Gastroesophageal sphincter (tissue), 4 donors: Measurements from ENCODE around the gene ELF2. TPM values are rescaled to one million over a fixed set of nuclear protein-coding genes. Genes with fewer than 3 reads are reported as not detected.
"Not testable (repeated sequence)": the region's sequence is repeated elsewhere in the genome, so short reads cannot be mapped to it uniquely, and the experiment has no call there.

Experiments
- ATAC-seq: fragments of 150-250 bp; one replicate; pipeline ENCODE4 v1.9.1; 2016; ENCODE audit warnings: mild to moderate bottlenecking, moderate library complexity
- H3K27ac ChIP-seq, 4 donors: fragments of 200-600 bp; sonication (generic) in 3 of 4; 1 replicate in 3 of 4; 2 replicates in 1 of 4; pipeline ENCODE4 v1.5.1; 2016 to 2019
- H3K27me3 ChIP-seq: fragments of 200-600 bp; sonication (generic); one replicate; pipeline ENCODE4 v1.5.1; 2019
- H3K36me3 ChIP-seq, 2 donors: fragments of 200-600 bp; sonication (generic); one replicate each; pipeline ENCODE4 v1.5.1; 2019; ENCODE audit warnings: control low read depth in 1 of 2
- H3K4me1 ChIP-seq, 3 donors: fragments of 200-600 bp; sonication (generic); 1 replicate in 2 of 3; 2 replicates in 1 of 3; pipeline ENCODE4 v1.5.1; 2016 to 2019; ENCODE audit warnings: control low read depth in 2 of 3
- H3K4me3 ChIP-seq, 2 donors: fragments of 200-600 bp; sonication (generic); one replicate each; pipeline ENCODE4 v1.5.1; 2019; ENCODE audit warnings: mild to moderate bottlenecking in 1 of 2, moderate library complexity in 1 of 2
- H3K9me3 ChIP-seq, 3 donors: fragments of 200-600 bp; sonication (generic); one replicate each; pipeline ENCODE4 v1.5.1; 2017 to 2019; ENCODE audit warnings: control low read depth in 2 of 3
- EP300 ChIP-seq: sonication (generic); formaldehyde crosslinking; IDR thresholded peaks from one replicate; pipeline ENCODE4 v1.6.1; 2017; ENCODE audit warnings: antibody characterized with exemption, mild to moderate bottlenecking
- POLR2A ChIP-seq, 2 donors: fragments of 450-650 bp; IDR thresholded peaks; one replicate each; pipeline ENCODE4 v1.6.1; 2017; ENCODE audit warnings: antibody characterized with exemption in 2 of 2, mild to moderate bottlenecking in 2 of 2, moderate library complexity in 1 of 2
- POLR2AphosphoS5 ChIP-seq: sonication (generic); formaldehyde crosslinking; IDR thresholded peaks from one replicate; pipeline ENCODE4 v1.6.1; 2017; ENCODE audit warnings: antibody characterized with exemption
- WGBS, 2 donors: methylation state at CpG; one replicate each; pipeline ENCODE4 v1.1.5; 2018; ENCODE audit warnings: low coverage in 1 of 2; 5-methylcytosine and 5-hydroxymethylcytosine counted together
- total RNA-seq, 4 donors: library from RNA; depleted of rRNA; stranded (reverse); fragments of >200 nt; gene quantifications; one replicate each; pipeline ENCODE4 v1.1.0, GENCODE V29; 2016
- TF ChIP-seq, protein P1 (sequence below), 4 experiments: fragments of 200-600 bp in 2 of 4; fragments of 450-650 bp in 2 of 4; sonication (generic) in 1 of 4; IDR thresholded peaks; one replicate each; pipeline ENCODE4 v1.5.1; 2017 to 2019; ENCODE audit warnings: antibody characterized with exemption in 4 of 4, mild to moderate bottlenecking in 2 of 4, moderate library complexity in 2 of 4

Gene ELF2
- total RNA-seq, 4 donors from 2014 or later = 51.2 to 73.0 (median 60.0) TPM

GRCh38 chr4:139167774-139168444 is 9.1 kb downstream of the ELF2 start:
- H3K36me3 ChIP-seq = no peaks in the 10 kb centered on the region
- TF ChIP-seq POLR2AphosphoS5 = no peak
- no peak for TF ChIP-seq EP300
- TF ChIP-seq POLR2A (IDR thresholded peaks at IDR 0.05) = no peak
- TF ChIP-seq, protein P1, sequence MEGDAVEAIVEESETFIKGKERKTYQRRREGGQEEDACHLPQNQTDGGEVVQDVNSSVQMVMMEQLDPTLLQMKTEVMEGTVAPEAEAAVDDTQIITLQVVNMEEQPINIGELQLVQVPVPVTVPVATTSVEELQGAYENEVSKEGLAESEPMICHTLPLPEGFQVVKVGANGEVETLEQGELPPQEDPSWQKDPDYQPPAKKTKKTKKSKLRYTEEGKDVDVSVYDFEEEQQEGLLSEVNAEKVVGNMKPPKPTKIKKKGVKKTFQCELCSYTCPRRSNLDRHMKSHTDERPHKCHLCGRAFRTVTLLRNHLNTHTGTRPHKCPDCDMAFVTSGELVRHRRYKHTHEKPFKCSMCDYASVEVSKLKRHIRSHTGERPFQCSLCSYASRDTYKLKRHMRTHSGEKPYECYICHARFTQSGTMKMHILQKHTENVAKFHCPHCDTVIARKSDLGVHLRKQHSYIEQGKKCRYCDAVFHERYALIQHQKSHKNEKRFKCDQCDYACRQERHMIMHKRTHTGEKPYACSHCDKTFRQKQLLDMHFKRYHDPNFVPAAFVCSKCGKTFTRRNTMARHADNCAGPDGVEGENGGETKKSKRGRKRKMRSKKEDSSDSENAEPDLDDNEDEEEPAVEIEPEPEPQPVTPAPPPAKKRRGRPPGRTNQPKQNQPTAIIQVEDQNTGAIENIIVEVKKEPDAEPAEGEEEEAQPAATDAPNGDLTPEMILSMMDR (IDR thresholded peaks at IDR 0.05) = peak; percentile 18 to 61 (median 48)
- ATAC-seq = peak; percentile 66
- H3K4me1 ChIP-seq = peaks cover 0 to 84% (median 34%) of the 10 kb centered on the region in 3 donors
- no peaks in the 10 kb centered on the region for H3K9me3 ChIP-seq
- no peaks in the 10 kb centered on the region for H3K27me3 ChIP-seq
- peak overlapping the region in 2 of 4 donors; percentile 7 for H3K27ac ChIP-seq
- 61% methylated on average over 5 of the region's 5 CpGs for WGBS, 2 donors
- no peak overlapping the region for H3K4me3 ChIP-seq

GRCh38 chr4:139164731-139165130 is 12.3 kb downstream of the ELF2 start:
- Histone ChIP-seq H3K4me3 (no peak overlapping the region), H3K27ac (no peak overlapping the region), H3K36me3 (peaks cover 0 to 3% of the 10 kb centered on the region in 2 donors), H3K4me1 (peaks cover 0 to 76% (median 22%) of the 10 kb centered on the region in 3 donors), H3K27me3 (no peaks in the 10 kb centered on the region), H3K9me3 (no peaks in the 10 kb centered on the region)
- WGBS, 2 donors = 87% methylated on average over 1 of the region's 1 CpG; no CpG with 5 or more reads in 1 of the 2 donors
- TF ChIP-seq, protein P1 (IDR thresholded peaks at IDR 0.05) = no peak
- TF ChIP-seq POLR2A (IDR thresholded peaks at IDR 0.05) = no peak
- no peak for TF ChIP-seq POLR2AphosphoS5
- no peak for TF ChIP-seq EP300
- ATAC-seq = no peak

- Histone ChIP-seq H3K4me3 (no peak overlapping the region), H3K27me3 (no peaks in the 10 kb centered on the region), H3K36me3 (peaks cover 0 to 6% of the 10 kb centered on the region in 2 donors), H3K4me1 (peaks cover 0 to 83% (median 22%) of the 10 kb centered on the region in 3 donors), H3K9me3 (no peaks in the 10 kb centered on the region), H3K27ac (no peak overlapping the region)
- TF ChIP-seq, protein P1 (IDR thresholded peaks at IDR 0.05) = no peak
- TF ChIP-seq POLR2AphosphoS5 (no peak), EP300 (no peak), POLR2A (IDR thresholded peaks at IDR 0.05) (no peak)
- 88 to 94% methylated on average over 2 of the region's 2 CpGs for WGBS, 2 donors
- no peak for ATAC-seq
Observed at GRCh38 chr4:139163806-139164206, 13.2 kb downstream of the ELF2 start.

- not testable (repeated sequence) for H3K27ac ChIP-seq, ATAC-seq, H3K36me3 ChIP-seq, H3K4me3 ChIP-seq, H3K9me3 ChIP-seq, H3K27me3 ChIP-seq
- 72 to 77% methylated on average over 4 to 9 of the region's 9 CpGs for WGBS, 2 donors
- H3K4me1 ChIP-seq = peaks cover 0 to 59% (median 7%) of the 10 kb centered on the region in 3 donors
Observed at GRCh38 chr4:139157977-139158376, 19.0 kb downstream of the ELF2 start.

DNA sequence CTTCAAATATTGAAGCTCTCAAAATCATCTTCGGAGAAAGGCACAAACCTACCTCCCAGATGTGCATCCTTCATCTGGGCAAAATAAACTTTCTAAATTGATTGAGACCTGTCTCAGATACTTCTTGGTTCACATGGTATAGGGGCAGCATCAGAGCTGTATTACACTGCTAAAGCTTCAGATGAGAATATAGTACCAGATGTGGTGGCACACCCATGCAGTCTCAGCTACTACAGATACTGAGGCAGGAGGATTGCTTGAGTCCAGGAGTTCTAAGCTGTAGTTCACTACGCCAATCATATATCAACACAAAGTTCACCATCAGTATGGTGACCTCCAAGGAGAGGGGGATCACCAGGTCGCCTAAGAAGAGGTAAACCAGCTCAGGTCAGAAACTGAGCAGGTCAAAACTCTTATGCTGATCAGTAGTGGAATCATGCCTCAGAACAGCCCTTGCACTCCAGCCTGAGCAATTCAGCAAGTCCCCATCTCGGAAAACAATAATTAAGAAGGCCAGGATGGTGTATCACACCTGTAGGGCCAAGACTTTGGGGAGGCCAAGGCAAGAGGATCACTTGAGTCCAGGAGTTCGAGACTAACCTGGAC is 22.0 kb downstream of the ELF2 start:
- H3K36me3 ChIP-seq = peaks cover 0 to 6% of the 10 kb centered on the region in 2 donors
- no peak for TF ChIP-seq POLR2AphosphoS5
- TF ChIP-seq EP300 = no peak
- no peak for TF ChIP-seq POLR2A (IDR thresholded peaks at IDR 0.05)
- TF ChIP-seq, protein P1 (IDR thresholded peaks at IDR 0.05) = no peak
- H3K27ac ChIP-seq = no peak overlapping the region
- H3K27me3 ChIP-seq = no peaks in the 10 kb centered on the region
- ATAC-seq = no peak
- 86% methylated on average over 3 of the region's 5 CpGs for WGBS, 2 donors
- H3K4me1 ChIP-seq = peaks cover 0 to 49% (median 7%) of the 10 kb centered on the region in 3 donors
- H3K9me3 ChIP-seq = no peaks in the 10 kb centered on the region
- H3K4me3 ChIP-seq = no peak overlapping the region
